B cell (primary cell): ENCODE measurements around the gene VPS35. TPM values are rescaled to one million over a fixed set of nuclear protein-coding genes. Genes with fewer than 3 reads are reported as not detected.

Experiments
- ATAC-seq: fragments of 200-7000 bp; cut with Tn5 transposase; one replicate; pipeline ENCODE4 v1.10.0; 2021; ENCODE audit warnings: low read depth, mild to moderate bottlenecking, moderate number of reproducible peaks, moderate library complexity
- CTCF ChIA-PET: fragments of 350-600 bp; sonication (Branson Sonifier 250); formaldehyde crosslinking; loops from one replicate; lab custom pipeline; 2021; ENCODE audit warnings: antibody characterized with exemption, inconsistent platforms; lab: Charles Lee
- POLR2A ChIA-PET: fragments of 350-600 bp; sonication (Branson Sonifier 250); formaldehyde crosslinking; loops from one replicate; lab custom pipeline; 2021; ENCODE audit warnings: antibody characterized with exemption; lab: Charles Lee
- DNase-seq: peaks from one replicate; pipeline ENCODE4 v3.0.0; 2013
- H2AFZ ChIP-seq: 2 replicates; pipeline ENCODE4 v1.6.1; 2012; ENCODE audit warnings: mild to moderate bottlenecking, low read depth, low read length; ENCODE audit not compliant: insufficient read depth, poor library complexity, severe bottlenecking
- H3K27ac ChIP-seq, 2 donors: 1 replicate in 1 of 2; 2 replicates in 1 of 2; pipeline ENCODE4 v1.5.1; 2012 to 2013; ENCODE audit warnings: low read length in 2 of 2, mild to moderate bottlenecking in 2 of 2, moderate library complexity in 1 of 2
- H3K27me3 ChIP-seq, 4 experiments: fragments of 200-600 bp in 1 of 4; sonication (generic) in 1 of 4; replicated peaks in 1 of 4; 1 replicate in 2 of 4; 2 replicates in 2 of 4; pipeline versions ENCODE4 v1.6.1 to v1.7.0; 2013 to 2016; ENCODE audit warnings: low read length in 3 of 4, mild to moderate bottlenecking in 2 of 4, mixed read lengths in 1 of 4, moderate library complexity in 1 of 4; ENCODE audit not compliant: insufficient read depth in 4 of 4, control insufficient read depth in 3 of 4; ENCODE audit errors: control extremely low read depth in 1 of 4
- H3K36me3 ChIP-seq, 2 experiments: replicated peaks in 1 of 2; 1 replicate in 1 of 2; 2 replicates in 1 of 2; pipeline versions ENCODE4 v1.6.1 to v1.7.1; 2013; ENCODE audit warnings: low read length in 1 of 2; ENCODE audit not compliant: insufficient read depth in 2 of 2, control insufficient read depth in 1 of 2; ENCODE audit errors: control extremely low read depth in 1 of 2, extremely low read depth in 1 of 2
- H3K4me1 ChIP-seq, 2 donors: fragments of 200-600 bp in 1 of 2; sonication (generic) in 1 of 2; 1 replicate in 1 of 2; 2 replicates in 1 of 2; pipeline versions ENCODE4 v1.5.1 to v1.6.1; 2013 to 2017; ENCODE audit warnings: low read length in 2 of 2; ENCODE audit not compliant: control insufficient read depth in 2 of 2, insufficient read depth in 2 of 2
- H3K4me2 ChIP-seq: replicated peaks from 2 replicates; pipeline ENCODE3; 2012; ENCODE audit warnings: mild to moderate bottlenecking, low read depth, low read length; ENCODE audit not compliant: poor library complexity, severe bottlenecking
- H3K4me3 ChIP-seq, 5 experiments: fragments of 200-600 bp in 1 of 5; sonication (generic) in 1 of 5; 1 replicate in 3 of 5; 2 replicates in 2 of 5; pipeline versions ENCODE4 v1.5.1 to v1.7.0; 2011 to 2016; ENCODE audit warnings: low read length in 4 of 5, mild to moderate bottlenecking in 4 of 5, low read depth in 2 of 5, control low read depth in 1 of 5, moderate library complexity in 1 of 5; ENCODE audit not compliant: insufficient read depth in 1 of 5; ENCODE audit errors: control extremely low read depth in 1 of 5, extremely low read depth in 1 of 5
- H3K79me2 ChIP-seq: fragments of 200-600 bp; sonication (generic); one replicate; pipeline ENCODE4 v1.6.0; 2016; ENCODE audit warnings: low read length; ENCODE audit not compliant: control insufficient read depth, insufficient read depth
- H3K9ac ChIP-seq: fragments of 200-600 bp; sonication (generic); 2 replicates; pipeline ENCODE4 v1.6.1; 2017; ENCODE audit warnings: mild to moderate bottlenecking, low read length, moderate library complexity
- H3K9me3 ChIP-seq, 3 donors: one replicate each; pipeline versions ENCODE4 v1.6.1 to v1.7.1; 2013; ENCODE audit warnings: low read length in 2 of 3; ENCODE audit not compliant: control insufficient read depth in 2 of 3, insufficient read depth in 1 of 3; ENCODE audit errors: control extremely low read depth in 1 of 3
- H4K20me1 ChIP-seq: 2 replicates; pipeline ENCODE4 v1.6.0; 2012; ENCODE audit warnings: mild to moderate bottlenecking, low read length; ENCODE audit not compliant: insufficient read depth, control insufficient read depth, poor library complexity, severe bottlenecking
- H3K27ac Mint-ChIP-seq: one replicate; pipeline ENCODE4 v1.8.0; 2021; ENCODE audit warnings: mixed read lengths
- H3K27me3 Mint-ChIP-seq: one replicate; pipeline ENCODE4 v1.8.0; 2021; ENCODE audit warnings: mixed read lengths
- H3K4me1 Mint-ChIP-seq: one replicate; pipeline ENCODE4 v1.8.0; 2021; ENCODE audit warnings: mixed read lengths
- H3K4me3 Mint-ChIP-seq: one replicate; pipeline ENCODE4 v1.8.0; 2021; ENCODE audit warnings: mixed read lengths
- H3K9me3 Mint-ChIP-seq: one replicate; pipeline ENCODE4 v1.8.0; 2022; ENCODE audit warnings: mixed read lengths; ENCODE audit not compliant: insufficient read depth
- CTCF ChIP-seq: fragments of 200-600 bp; IDR thresholded peaks from one replicate; pipeline ENCODE4 v1.8.0; 2022; ENCODE audit warnings: antibody characterized with exemption, mild to moderate bottlenecking
- EZH2 ChIP-seq: IDR thresholded peaks from 2 replicates; pipeline ENCODE4 v1.6.1; 2012; ENCODE audit warnings: borderline replicate concordance, low read depth, mild to moderate bottlenecking, moderate library complexity, low read length; ENCODE audit not compliant: insufficient read depth, poor library complexity, severe bottlenecking
- WGBS: methylation state at CpG from one replicate; pipeline ENCODE4 v1.1.5; 2013; ENCODE audit warnings: missing lambda C conversion rate; ENCODE audit not compliant: insufficient coverage; 5-methylcytosine and 5-hydroxymethylcytosine counted together
- intact Hi-C: fragments of 100-400 bp; cut with micrococcal nuclease; formaldehyde crosslinking; loops from one replicate; pipeline ENCODE4 v1.10.0; 2022
- polyA plus RNA-seq: library from polyadenylated mRNA; depleted of rRNA; stranded (reverse); fragments of >200 nt; gene quantifications from 2 replicates; pipeline ENCODE4 v1.2.3, GENCODE V29; 2012
- total RNA-seq, 2 donors: library from RNA; stranded (reverse); fragments of 120-200 nt in 1 of 2; gene quantifications; 1 replicate in 1 of 2; 2 replicates in 1 of 2; pipeline versions ENCODE4 v1.2.3 to v1.2.4, GENCODE V29; 2013 to 2022

The VPS35 gene
- total and polyA plus RNA-seq, 2 donors (not counting 1 experiment from before 2014, with no cell fraction given) = 9.5 to 120 TPM

- no peaks in the 10 kb centered on the region for H3K79me2 ChIP-seq
- peaks cover 0 to 7% (median 3%) of the 10 kb centered on the region in 3 donors for H3K9me3 ChIP-seq
- ATAC-seq (no peak), DNase-seq (no peak)
- no peak overlapping the region for H2AFZ ChIP-seq
- WGBS = 97% methylated on average over 7 of the region's 7 CpGs
- Mint-ChIP-seq H3K4me3 (no peak overlapping the region), H3K27me3 (no peaks in the 10 kb centered on the region), H3K4me1 (no peaks in the 10 kb centered on the region), H3K9me3 (peaks cover 7% of the 10 kb centered on the region), H3K27ac (no peak overlapping the region)
- H3K4me3 ChIP-seq = no peak overlapping the region
- H3K27ac ChIP-seq = no peak overlapping the region
- H3K9ac ChIP-seq = no peak overlapping the region
- intact Hi-C loops = no loop called here
- TF ChIP-seq CTCF = no peak
- no peak for TF ChIP-seq EZH2
- peaks cover 0 to 2% (median 0%) of the 10 kb centered on the region in 4 experiments for H3K27me3 ChIP-seq
- H4K20me1 ChIP-seq = no peaks in the 10 kb centered on the region
- H3K4me1 ChIP-seq = no peaks in the 10 kb centered on the region
- POLR2A ChIA-PET = no interaction called here
- CTCF ChIA-PET = no interaction called here
- H3K36me3 ChIP-seq = no peaks in the 10 kb centered on the region
- H3K4me2 ChIP-seq = no peak overlapping the region
Measured at GRCh38 chr16:46729326-46729995, 40.5 kb upstream of the VPS35 start.

- no peak for TF ChIP-seq CTCF
- TF ChIP-seq EZH2 = no peak
- no peak overlapping the region for H3K4me3 ChIP-seq
- intact Hi-C loops = no loop called here
- H3K27me3 ChIP-seq = peaks cover 0 to 2% (median 0%) of the 10 kb centered on the region in 4 experiments
- Mint-ChIP-seq H3K9me3 (peaks cover 7% of the 10 kb centered on the region), H3K27me3 (no peaks in the 10 kb centered on the region), H3K4me3 (no peak overlapping the region), H3K27ac (no peak overlapping the region), H3K4me1 (no peaks in the 10 kb centered on the region)
- WGBS = 95% methylated on average over 12 of the region's 14 CpGs
- H2AFZ ChIP-seq = no peak overlapping the region
- H3K9ac ChIP-seq = no peak overlapping the region
- no peaks in the 10 kb centered on the region for H3K36me3 ChIP-seq
- no peak for ATAC-seq
- no peaks in the 10 kb centered on the region for H3K4me1 ChIP-seq
- H3K4me2 ChIP-seq = no peak overlapping the region
- H4K20me1 ChIP-seq = no peaks in the 10 kb centered on the region
- no peaks in the 10 kb centered on the region for H3K79me2 ChIP-seq
- no peak for DNase-seq
- H3K27ac ChIP-seq = no peak overlapping the region
- POLR2A ChIA-PET = no interaction called here
- CTCF ChIA-PET = no interaction called here
- peaks cover 0 to 7% (median 3%) of the 10 kb centered on the region in 3 donors for H3K9me3 ChIP-seq
Measured at GRCh38 chr16:46728806-46729205, 39.8 kb upstream of the VPS35 start.
